NCI-H2171 (cell line): ENCODE results near the gene SREBF2.
A peak's percentile ranks its signal among the peaks of the same experiment; 100 is the strongest.
"Not testable (repeated sequence)": the region's sequence is repeated elsewhere in the genome, so short reads cannot be mapped to it uniquely, and the experiment has no call there.

Experiments used
- DNase-seq: peaks from one replicate; lab custom pipeline; 2025; lab: John Stamatoyannopoulos, UW

SREBF2 gene

GRCh38 chr22:41821471-41822316 lies 11.2 kb upstream of the SREBF2 start:
- no peak for DNase-seq

- DNase-seq, result peak; percentile 44
These were observed 10.4 kb upstream of the SREBF2 start for GRCh38 chr22:41822317-41823057.

- DNase-seq, result no peak
These were observed 9.1 kb upstream of the SREBF2 start for GRCh38 chr22:41823797-41824196.

- DNase-seq, result no peak
These were observed 7.5 kb upstream of the SREBF2 start for GRCh38 chr22:41825376-41825775.

- DNase-seq, result no peak
These were observed 6.9 kb upstream of the SREBF2 start for GRCh38 chr22:41826021-41826420.

- DNase-seq, result no peak
These were observed 6.2 kb upstream of the SREBF2 start for GRCh38 chr22:41826430-41827383.

GRCh38 chr22:41827671-41828070 lies 5.2 kb upstream of the SREBF2 start:
- no peak for DNase-seq

- no peak for DNase-seq
These were observed 4.4 kb upstream of the SREBF2 start for GRCh38 chr22:41828516-41828915.

- no peak for DNase-seq
These were observed 2.7 kb upstream of the SREBF2 start for GRCh38 chr22:41830174-41830573.

- no peak for DNase-seq
These were observed 1.5 kb upstream of the SREBF2 start for GRCh38 chr22:41831383-41831782.

- no peak for DNase-seq
These were observed 915 bp upstream of the SREBF2 start for GRCh38 chr22:41831828-41832552.

- no peak for DNase-seq
These were observed 582 bp downstream of the SREBF2 start for GRCh38 chr22:41833369-41834004.

GRCh38 chr22:41834005-41834944 lies 1.4 kb downstream of the SREBF2 start:
- no peak for DNase-seq

GRCh38 chr22:41835462-41835861 lies 2.6 kb downstream of the SREBF2 start:
- not testable (repeated sequence) for DNase-seq

- DNase-seq, result no peak
These were observed 3.6 kb downstream of the SREBF2 start for GRCh38 chr22:41836551-41836950.

- DNase-seq, result no peak
These were observed 6.1 kb downstream of the SREBF2 start for GRCh38 chr22:41838842-41839618.

GRCh38 chr22:41840216-41840615 lies 7.3 kb downstream of the SREBF2 start:
- no peak for DNase-seq

GRCh38 chr22:41841085-41841712 lies 8.3 kb downstream of the SREBF2 start:
- no peak for DNase-seq
